Keratinocyte (primary cell): ENCODE measurements around the gene ONECUT2.

Source experiments
- CTCF ChIP-seq, 3 experiments: IDR thresholded peaks in 1 of 3; conservative IDR thresholded peaks in 1 of 3; optimal IDR thresholded peaks in 1 of 3; 2 replicates in 2 of 3; 3 replicates in 1 of 3; pipeline versions ENCODE3 to v1.5.1; 2011; ENCODE audit warnings: low read length in 3 of 3, mild to moderate bottlenecking in 3 of 3, moderate library complexity in 2 of 3, control low read depth in 1 of 3, inconsistent platforms in 1 of 3; ENCODE audit not compliant: insufficient read depth in 2 of 3; ENCODE audit errors: extremely low read depth in 1 of 3
- EZH2 ChIP-seq: IDR thresholded peaks from one replicate; pipeline ENCODE4 v1.6.1; 2012; ENCODE audit warnings: inconsistent platforms, mild to moderate bottlenecking, low read length, moderate library complexity

GRCh38 chr18:57433482-57433881 is 1.7 kb upstream of the ONECUT2 start:
- TF ChIP-seq CTCF (optimal IDR thresholded peaks at IDR 0.05 in 1 of 3, IDR thresholded peaks at IDR 0.05 in 1 of 3, conservative IDR thresholded peaks at IDR 0.05 in 1 of 3; ENCODE audit: extremely low read depth in 1 of 3, insufficient read depth in 2 of 3, low read length in 3 of 3) (no peak), EZH2 (no peak)
